ENCODE results near the gene GH2. TPM values are rescaled to one million over a fixed set of nuclear protein-coding genes. Genes with fewer than 3 reads are reported as not detected.
A peak's percentile ranks its signal among the peaks of the same experiment; 100 is the strongest.
"Not testable (repeated sequence)": the region's sequence is repeated elsewhere in the genome, so short reads cannot be mapped to it uniquely, and the experiment has no call there.

GH2 gene
- total RNA-seq, 4 donors from 2014 or later: not detected

DNA sequence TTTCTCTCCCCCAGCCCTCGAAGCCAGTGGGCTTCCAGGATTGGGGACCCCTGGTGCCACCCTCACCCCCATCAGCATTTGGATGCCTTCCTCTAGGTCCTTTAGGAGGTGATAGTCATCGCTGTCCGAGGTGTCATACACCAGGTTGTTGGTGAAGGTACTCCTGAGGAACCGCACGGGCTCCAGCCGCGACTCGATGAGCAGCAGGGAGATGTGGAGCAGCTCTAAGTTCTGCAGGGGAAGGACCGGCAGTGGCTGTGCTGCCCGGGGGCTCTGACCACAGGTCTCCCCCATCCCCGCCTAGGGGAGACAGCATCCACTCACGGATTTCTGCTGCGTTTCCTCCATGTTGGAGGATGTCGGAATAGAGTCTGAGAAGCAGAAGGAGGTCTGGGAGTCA is 28.4 kb upstream of the GH2 start:
- DNase-seq (no peak), ATAC-seq (no peak)
- Histone ChIP-seq H3K27me3 (no peaks in the 10 kb centered on the region), H3K9me3 (no peaks in the 10 kb centered on the region), H3K4me3 (no peak overlapping the region), H3K4me1 (no peaks in the 10 kb centered on the region), H3K36me3 (no peaks in the 10 kb centered on the region), H3K27ac (no peak overlapping the region)
- in situ Hi-C loops (cut with MboI; ENCODE audit: low sequenced_read_pairs in 4 of 4) (loop anchor here (5.0 to 25.0 kb wide), 8 partner anchors 112 to 527 kb away; partner anchors contain the start of genes ERN1 (in 2 of the 4), ICAM2 (in 2 of the 4) and MILR1 (in 1 of the 4)), intact Hi-C loops (cut with DNase I; ENCODE audit: low total_unique reads) (loop anchor here (10.0 kb wide), 1 partner anchor 365 kb away; no protein-coding TSS in a partner anchor)
- TF ChIP-seq CTCF (IDR thresholded peaks at IDR 0.05 in 4 of 5, conservative IDR thresholded peaks at IDR 0.05 in 1 of 5): no peak
- TF ChIP-seq POLR2A (IDR thresholded peaks at IDR 0.05): no peak

DNA sequence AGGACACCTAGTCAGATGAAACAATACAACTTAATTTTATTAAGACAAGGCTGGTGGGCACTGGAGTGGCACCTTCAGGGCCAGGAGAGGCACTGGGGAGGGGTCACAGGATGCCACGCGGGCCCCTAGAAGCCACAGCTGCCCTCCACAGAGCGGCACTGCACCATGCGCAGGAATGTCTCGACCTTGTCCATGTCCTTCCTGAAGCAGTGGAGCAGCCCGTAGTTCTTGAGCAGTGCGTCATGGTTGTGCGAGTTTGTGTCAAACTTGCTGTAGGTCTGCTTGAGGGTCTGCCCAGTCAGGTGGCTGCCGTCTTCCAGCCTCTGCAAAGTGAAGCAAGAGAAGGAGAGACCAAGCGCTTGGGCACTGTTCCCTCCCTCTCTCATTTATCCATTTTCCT is 27.8 kb upstream of the GH2 start:
- H3K9me3 ChIP-seq; DNase-seq; ATAC-seq; H3K4me1 ChIP-seq; H3K4me3 ChIP-seq; H3K27ac ChIP-seq; H3K36me3 ChIP-seq; H3K27me3 ChIP-seq; intact Hi-C loops (cut with DNase I; ENCODE audit: low total_unique reads): not testable (repeated sequence)
- in situ Hi-C loops (cut with MboI; ENCODE audit: low sequenced_read_pairs in 4 of 4): loop anchor here (25.0 kb wide), 3 partner anchors 228 to 528 kb away; partner anchors contain the start of genes ERN1 (in 2 of the 4) and MILR1 (in 1 of the 4)

GRCh38 chr17:63907161-63907778 is 25.5 kb upstream of the GH2 start:
- ATAC-seq; intact Hi-C loops (cut with DNase I; ENCODE audit: low total_unique reads): not testable (repeated sequence)

GRCh38 chr17:63904796-63905195 is 23.1 kb upstream of the GH2 start:
- in situ Hi-C loops (cut with MboI; ENCODE audit: low sequenced_read_pairs in 4 of 4): loop anchor here (25.0 kb wide), 3 partner anchors 233 to 533 kb away; partner anchors contain the start of genes ERN1 (in 2 of the 4) and MILR1 (in 1 of the 4)
- ATAC-seq; DNase-seq; H3K36me3 ChIP-seq; H3K27ac ChIP-seq; H3K4me1 ChIP-seq; H3K4me3 ChIP-seq; intact Hi-C loops (cut with DNase I; ENCODE audit: low total_unique reads); H3K27me3 ChIP-seq; H3K9me3 ChIP-seq: not testable (repeated sequence)

More at GRCh38 chr17:63907161-63907778, 25.5 kb upstream of the GH2 start:
- H3K4me3 ChIP-seq, H3K27ac ChIP-seq, H3K9me3 ChIP-seq, DNase-seq, H3K4me1 ChIP-seq, H3K36me3 ChIP-seq, H3K27me3 ChIP-seq: not testable (repeated sequence)
- in situ Hi-C loops (cut with MboI; ENCODE audit: low sequenced_read_pairs in 4 of 4): loop anchor here (25.0 kb wide), 3 partner anchors 230 to 530 kb away; partner anchors contain the start of genes ERN1 (in 2 of the 4) and MILR1 (in 1 of the 4)

DNA sequence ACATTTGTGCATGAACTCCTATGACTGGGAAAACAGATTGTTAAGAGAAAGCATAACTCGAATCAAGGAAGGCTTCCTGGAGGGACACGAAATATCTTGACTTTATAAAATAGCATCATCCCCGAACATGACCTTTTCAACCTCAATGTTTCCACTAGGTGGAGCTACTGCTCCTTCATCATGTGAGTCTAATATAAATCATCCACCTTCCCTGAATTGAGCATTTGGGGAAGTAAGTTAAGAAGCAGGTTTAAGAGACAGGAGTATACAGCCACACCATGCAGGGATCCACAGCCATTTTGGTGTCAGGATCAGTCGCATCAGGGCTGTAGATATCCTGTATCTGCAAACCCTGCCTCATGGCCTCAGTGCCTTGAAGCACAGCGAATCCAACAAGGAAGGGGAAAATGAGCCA is 22.1 kb upstream of the GH2 start:
- H3K27ac ChIP-seq; H3K4me3 ChIP-seq; H3K27me3 ChIP-seq; H3K9me3 ChIP-seq; DNase-seq; H3K4me1 ChIP-seq; H3K36me3 ChIP-seq; intact Hi-C loops (cut with DNase I; ENCODE audit: low total_unique reads): not testable (repeated sequence)
- in situ Hi-C loops (cut with MboI; ENCODE audit: low sequenced_read_pairs in 4 of 4): loop anchor here (25.0 kb wide), 3 partner anchors 234 to 534 kb away; partner anchors contain the start of genes ERN1 (in 2 of the 4) and MILR1 (in 1 of the 4)
- ATAC-seq: peak in 1 of 2 donors; percentile 51
- TF ChIP-seq CTCF (IDR thresholded peaks at IDR 0.05 in 4 of 5, conservative IDR thresholded peaks at IDR 0.05 in 1 of 5): peak in 3 of 5 experiments; percentile 22 to 47 (median 34)

- in situ Hi-C loops (cut with MboI; ENCODE audit: low sequenced_read_pairs in 4 of 4): loop anchor here (25.0 kb wide), 3 partner anchors 235 to 535 kb away; partner anchors contain the start of genes ERN1 (in 2 of the 4) and MILR1 (in 1 of the 4)
- H3K4me3 ChIP-seq; H3K27me3 ChIP-seq; intact Hi-C loops (cut with DNase I; ENCODE audit: low total_unique reads); H3K36me3 ChIP-seq; ATAC-seq; H3K4me1 ChIP-seq; H3K27ac ChIP-seq; H3K9me3 ChIP-seq; DNase-seq: not testable (repeated sequence)
Measured at GRCh38 chr17:63901971-63902370, 20.2 kb upstream of the GH2 start.

DNA sequence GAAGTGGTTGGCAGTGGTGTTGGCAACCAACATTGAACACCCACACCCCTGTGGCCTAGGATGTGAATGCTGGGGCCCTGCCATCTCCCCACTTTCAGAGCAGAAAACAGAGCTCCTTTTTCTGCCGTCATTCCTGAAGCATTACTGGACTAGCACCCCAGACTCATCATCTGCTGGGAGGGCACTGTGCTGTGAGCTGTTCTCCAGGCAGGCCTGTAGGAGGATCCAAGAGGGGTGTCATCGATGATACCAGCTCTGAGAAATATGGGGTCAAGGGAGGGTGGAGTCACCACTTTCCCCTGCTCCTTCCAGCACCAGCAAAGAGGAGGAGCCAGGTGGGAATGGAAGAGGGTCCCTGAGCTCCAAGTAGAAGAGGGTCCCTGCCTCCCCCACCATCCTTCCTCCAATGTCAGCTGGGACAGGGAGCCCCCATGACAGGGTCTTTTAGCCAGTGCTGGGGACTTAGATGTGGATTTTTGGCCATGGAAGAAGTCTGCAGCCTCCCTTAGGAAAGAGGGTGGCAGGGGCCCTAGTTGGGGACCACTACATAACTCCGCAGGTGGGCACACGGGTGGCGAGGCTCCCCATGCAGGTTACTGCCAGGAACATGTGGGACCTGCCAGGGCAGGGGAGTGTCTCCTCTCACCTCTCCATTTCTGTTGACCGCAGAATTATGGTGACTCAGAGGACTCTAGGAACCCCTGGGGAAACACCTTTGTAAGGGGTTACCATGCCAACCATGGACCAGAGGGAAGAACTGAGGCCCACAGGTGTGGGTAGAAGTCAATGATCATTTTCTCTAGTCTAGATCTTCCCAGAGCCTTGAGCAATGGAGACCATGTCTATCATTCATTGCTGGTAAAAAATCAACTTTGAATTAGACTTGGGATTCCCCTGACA is 17.4 kb upstream of the GH2 start:
- H3K4me3 ChIP-seq; in situ Hi-C loops (cut with MboI; ENCODE audit: low sequenced_read_pairs in 4 of 4); H3K36me3 ChIP-seq; H3K27me3 ChIP-seq; DNase-seq; ATAC-seq; H3K9me3 ChIP-seq; intact Hi-C loops (cut with DNase I; ENCODE audit: low total_unique reads); H3K4me1 ChIP-seq; H3K27ac ChIP-seq: not testable (repeated sequence)

- H3K9me3 ChIP-seq; H3K27me3 ChIP-seq; in situ Hi-C loops (cut with MboI; ENCODE audit: low sequenced_read_pairs in 4 of 4); H3K4me1 ChIP-seq; intact Hi-C loops (cut with DNase I; ENCODE audit: low total_unique reads); ATAC-seq; H3K36me3 ChIP-seq; H3K27ac ChIP-seq; DNase-seq; H3K4me3 ChIP-seq: not testable (repeated sequence)
Measured at GRCh38 chr17:63896524-63897354, 15.0 kb upstream of the GH2 start, which contains the start of gene CSH1. Gene CSH1, minus strand, starts transcription at chr17:63896574. Its CDS starts 63 bp downstream, at chr17:63896511.
